ENCODE data around the gene ABHD6.

ABHD6 gene

GRCh38 chr3:58250093-58250707, 12.6 kb downstream of the ABHD6 start:
- H3K4me3 ChIP-seq (ENCODE audit: low read length) = no peak overlapping the region
- TF ChIP-seq CTCF (conservative IDR thresholded peaks at IDR 0.05; ENCODE audit: low read depth, low read length) = no peak
- DNase-seq (ENCODE audit: low read depth) = no peak

DNA sequence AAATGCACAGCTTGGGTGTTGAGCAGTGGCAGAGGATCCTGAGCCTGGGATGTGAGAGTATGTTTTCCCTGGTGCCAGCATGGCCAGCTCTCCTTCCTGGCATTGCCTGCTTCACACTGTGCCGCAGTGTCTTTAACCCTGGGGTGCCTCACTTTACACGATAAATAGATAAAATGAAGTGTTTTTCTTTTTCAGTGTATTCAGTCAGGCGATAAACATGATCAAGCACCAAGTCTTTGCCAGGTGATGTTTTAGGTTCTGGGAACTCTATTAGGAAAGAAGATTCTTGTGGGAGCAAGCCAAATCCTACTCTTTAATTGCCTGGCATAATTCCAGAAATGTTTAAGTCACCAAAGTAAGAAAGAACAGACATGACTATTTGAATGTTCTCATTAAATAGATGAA, 14.0 kb downstream of the ABHD6 start:
- H3K4me3 ChIP-seq (ENCODE audit: low read length) = no peak overlapping the region
- no peak for TF ChIP-seq CTCF (conservative IDR thresholded peaks at IDR 0.05; ENCODE audit: low read depth, low read length)
- DNase-seq (ENCODE audit: low read depth) = no peak

- TF ChIP-seq CTCF (conservative IDR thresholded peaks at IDR 0.05; ENCODE audit: low read depth, low read length) = no peak
- DNase-seq (ENCODE audit: low read depth) = no peak
- no peak overlapping the region for H3K4me3 ChIP-seq (ENCODE audit: low read length)
Measured at GRCh38 chr3:58254144-58254543, 16.6 kb downstream of the ABHD6 start.

- no peak for DNase-seq (ENCODE audit: low read depth)
- TF ChIP-seq CTCF (conservative IDR thresholded peaks at IDR 0.05; ENCODE audit: low read depth, low read length) = no peak
Measured at GRCh38 chr3:58256061-58256460, 18.5 kb downstream of the ABHD6 start.

DNA sequence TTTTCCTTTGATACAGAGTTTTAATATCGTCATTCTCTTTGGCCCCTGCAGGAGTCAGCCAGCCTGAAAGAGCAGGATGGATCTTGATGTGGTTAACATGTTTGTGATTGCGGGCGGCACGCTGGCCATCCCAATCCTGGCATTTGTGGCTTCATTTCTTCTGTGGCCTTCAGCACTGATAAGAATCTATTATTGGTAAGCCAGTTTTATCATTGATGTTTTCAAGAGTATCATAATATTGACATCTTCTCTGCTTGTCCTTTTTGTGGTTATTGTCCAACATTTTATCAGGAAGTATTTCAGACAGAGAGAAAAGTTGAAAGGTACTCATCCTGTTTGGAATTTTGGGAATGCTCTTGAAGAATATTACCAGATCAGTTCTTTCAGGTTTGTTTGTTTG, 18.9 kb downstream of the ABHD6 start:
- DNase-seq (ENCODE audit: low read depth) = no peak
- TF ChIP-seq CTCF (conservative IDR thresholded peaks at IDR 0.05; ENCODE audit: low read depth, low read length) = no peak
- no peak overlapping the region for H3K4me3 ChIP-seq (ENCODE audit: low read length)

More at GRCh38 chr3:58256061-58256460, 18.5 kb downstream of the ABHD6 start:
- H3K4me3 ChIP-seq (ENCODE audit: low read length) = no peak overlapping the region

GRCh38 chr3:58258392-58259055, 20.9 kb downstream of the ABHD6 start:
- no peak overlapping the region for H3K4me3 ChIP-seq (ENCODE audit: low read length)
- DNase-seq (ENCODE audit: low read depth) = no peak
- TF ChIP-seq CTCF (conservative IDR thresholded peaks at IDR 0.05; ENCODE audit: low read depth, low read length) = no peak

GRCh38 chr3:58260261-58260731, 22.7 kb downstream of the ABHD6 start:
- DNase-seq (ENCODE audit: low read depth) = no peak
- H3K4me3 ChIP-seq (ENCODE audit: low read length) = no peak overlapping the region
- no peak for TF ChIP-seq CTCF (conservative IDR thresholded peaks at IDR 0.05; ENCODE audit: low read depth, low read length)
